HUDEP-2 (cell line): ENCODE data around the gene NAP1L4.
"Not testable (repeated sequence)": the region's sequence is repeated elsewhere in the genome, so short reads cannot be mapped to it uniquely, and the experiment has no call there.

Experiments
- DNase-seq, 76 experiments: peaks; one replicate each; lab custom pipeline; 2025; ENCODE audit not compliant: unreplicated experiment in 76 of 76; lab: John Stamatoyannopoulos, UW

Gene NAP1L4

DNA sequence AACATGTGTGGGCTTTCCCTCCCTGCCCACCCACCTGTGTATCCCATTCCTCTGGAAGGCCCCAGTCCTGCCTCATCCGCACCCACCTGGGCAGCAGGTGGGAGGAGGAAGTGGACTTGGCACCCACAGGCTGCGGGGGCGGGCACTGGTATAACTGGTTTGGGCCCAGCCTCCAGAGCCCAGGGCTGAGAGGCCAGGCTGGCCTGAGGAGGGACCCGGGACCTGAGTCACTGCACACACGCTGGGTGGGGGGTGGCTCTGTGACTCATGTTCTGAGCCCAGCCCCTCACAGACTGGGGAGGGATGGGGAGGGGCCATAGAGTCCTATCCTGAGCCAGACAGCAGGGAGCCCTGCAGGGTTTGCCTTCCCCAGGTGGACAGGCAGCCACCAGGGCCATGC, 79.6 kb downstream of the NAP1L4 start:
- peak in 23 of 76 experiments; percentile 18 to 75 (median 38) for DNase-seq

DNA sequence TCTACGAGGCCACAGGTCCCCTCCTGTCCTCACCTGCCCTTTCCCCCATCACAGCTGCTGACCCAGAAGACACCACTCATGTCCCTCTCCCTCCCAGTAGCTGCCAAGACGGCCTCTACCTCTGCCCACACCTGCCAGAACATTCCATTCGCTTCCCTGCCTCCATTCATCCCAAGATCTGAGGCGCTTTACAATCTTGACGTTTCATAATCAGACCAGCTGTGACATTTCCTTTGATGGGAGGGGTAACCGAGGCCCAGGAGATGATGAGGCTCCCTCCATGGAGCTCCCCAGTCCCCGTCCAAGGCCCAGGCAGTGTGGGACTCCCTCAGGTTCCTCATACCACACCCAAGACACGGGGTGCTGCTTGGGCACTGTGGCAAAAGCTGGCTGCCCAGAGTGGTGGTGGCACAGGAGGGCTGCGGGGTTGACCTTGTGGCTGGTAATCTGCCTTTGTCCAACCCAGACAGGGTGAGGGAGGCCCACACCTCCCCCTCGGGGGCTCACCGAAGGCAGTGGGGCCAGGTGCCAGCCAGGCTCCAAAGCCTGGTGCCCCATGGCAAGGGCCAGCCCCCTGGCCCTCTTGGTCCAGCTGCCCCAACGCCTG, 80.2 kb downstream of the NAP1L4 start:
- no peak for DNase-seq

DNA sequence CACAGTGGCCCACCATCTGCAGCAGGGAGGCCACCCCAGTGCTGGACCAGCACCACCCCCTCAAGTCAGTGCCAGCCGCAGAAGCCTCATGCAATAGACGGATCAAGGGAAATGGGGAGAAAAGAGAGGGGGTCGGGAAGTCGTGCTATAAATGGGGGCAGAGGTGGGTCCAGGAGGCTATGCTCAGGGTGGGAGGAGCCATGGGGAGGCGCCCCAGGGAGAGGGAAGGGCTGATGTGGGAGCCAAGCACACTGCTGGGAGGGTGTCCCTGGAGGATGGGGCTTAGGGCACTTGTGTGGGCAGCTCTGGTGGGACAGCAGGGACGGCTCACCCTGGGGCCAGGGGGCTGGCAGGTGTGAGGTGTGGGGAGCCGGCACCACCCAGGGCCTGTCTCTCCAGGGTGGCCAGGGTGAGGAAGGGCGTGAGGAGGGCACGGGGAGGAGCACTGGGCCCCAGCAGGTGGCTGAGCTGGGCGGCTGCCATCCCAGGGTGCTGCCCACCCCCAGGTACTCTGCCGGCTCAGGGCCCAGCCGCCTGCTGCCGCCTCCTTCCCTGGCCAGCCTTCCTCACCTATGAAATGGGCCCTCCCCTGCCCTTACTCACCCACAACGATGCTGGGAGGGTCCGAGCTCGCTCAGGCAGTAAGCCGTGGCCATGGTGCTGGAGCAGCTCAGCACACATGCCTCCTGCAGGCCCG, 80.9 kb downstream of the NAP1L4 start:
- no peak for DNase-seq

DNA sequence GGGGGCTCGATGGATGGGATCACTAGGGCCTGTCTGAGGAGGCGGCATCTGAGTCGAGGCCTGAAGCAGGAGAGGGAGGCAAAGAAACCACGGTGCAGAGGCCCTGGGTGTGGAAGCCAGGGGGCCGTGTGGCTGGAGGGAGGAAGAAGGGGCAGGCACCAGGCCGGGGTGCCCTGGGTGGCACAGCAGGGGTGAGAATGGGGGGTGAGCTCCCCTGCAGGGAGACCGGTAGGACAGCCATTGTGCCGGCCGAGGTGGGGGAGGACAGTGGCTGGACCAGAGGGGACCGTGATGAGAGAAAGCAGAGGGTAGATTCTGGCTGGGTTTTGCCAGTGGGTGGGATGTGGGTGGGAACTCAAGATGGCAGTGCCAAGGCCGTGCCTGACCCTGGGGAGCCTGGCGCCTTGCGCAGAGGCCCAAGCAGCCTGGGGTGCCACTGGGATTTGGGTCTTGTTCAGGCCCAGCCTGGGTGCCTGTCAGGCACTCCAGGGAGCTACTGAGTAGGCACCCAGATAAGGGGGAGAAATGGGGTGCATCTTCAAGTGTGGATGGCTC, 81.7 kb downstream of the NAP1L4 start:
- no peak for DNase-seq

DNA sequence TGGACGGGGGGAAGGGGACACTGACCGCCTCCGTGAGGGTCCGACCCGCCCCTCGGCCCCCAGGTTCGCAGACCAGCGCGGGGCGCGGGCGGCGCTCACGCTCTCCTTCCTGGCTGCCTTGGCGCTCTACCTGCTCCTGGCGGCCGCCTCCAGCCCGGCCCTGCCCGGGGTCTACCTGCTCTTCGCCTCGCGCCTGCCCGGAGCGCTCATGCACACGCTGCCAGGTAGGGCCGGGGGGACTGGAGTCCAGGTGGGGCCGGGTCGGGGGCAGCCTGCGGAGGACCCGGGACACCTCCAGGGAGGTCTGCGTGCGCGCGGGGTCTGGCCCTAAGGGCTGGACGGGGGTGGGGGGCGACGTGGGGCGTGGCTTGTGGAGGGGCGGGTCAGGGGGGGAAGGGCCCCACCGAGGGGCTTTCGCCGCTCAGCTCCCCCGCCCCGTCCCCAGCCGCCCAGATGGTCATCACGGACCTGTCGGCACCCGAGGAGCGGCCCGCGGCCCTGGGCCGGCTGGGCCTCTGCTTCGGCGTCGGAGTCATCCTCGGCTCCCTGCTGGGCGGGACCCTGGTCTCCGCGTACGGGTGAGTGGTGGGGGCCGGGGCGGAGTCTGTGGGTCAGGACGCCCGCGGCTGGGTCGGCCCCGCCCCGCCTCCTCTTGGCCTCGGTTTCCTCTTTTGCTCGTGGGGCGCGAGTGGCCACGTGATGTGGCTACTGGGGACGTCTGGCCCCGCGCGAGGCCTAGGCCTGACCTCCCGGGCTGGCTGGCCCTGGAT, 82.8 kb downstream of the NAP1L4 start:
- DNase-seq = no peak

DNA sequence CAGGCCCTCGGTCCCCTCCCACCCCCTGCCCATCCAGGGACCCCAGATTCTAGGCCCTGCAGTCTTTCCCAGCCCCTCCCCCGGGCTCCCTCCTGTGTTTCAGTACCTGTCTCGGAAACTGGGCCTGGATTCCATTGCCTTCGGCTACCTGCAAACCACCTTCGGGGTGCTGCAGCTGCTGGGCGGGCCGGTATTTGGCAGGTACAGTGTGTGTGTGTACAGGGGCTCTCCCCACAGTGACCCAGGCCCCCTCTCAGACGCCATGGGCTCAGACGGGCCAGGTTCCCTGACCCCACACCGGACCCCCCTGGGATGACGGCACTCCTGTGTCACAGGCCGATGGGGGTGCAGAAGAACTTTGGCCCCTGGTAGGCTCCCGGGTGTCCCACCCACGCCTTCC, 84.0 kb downstream of the NAP1L4 start:
- no peak for DNase-seq

DNA sequence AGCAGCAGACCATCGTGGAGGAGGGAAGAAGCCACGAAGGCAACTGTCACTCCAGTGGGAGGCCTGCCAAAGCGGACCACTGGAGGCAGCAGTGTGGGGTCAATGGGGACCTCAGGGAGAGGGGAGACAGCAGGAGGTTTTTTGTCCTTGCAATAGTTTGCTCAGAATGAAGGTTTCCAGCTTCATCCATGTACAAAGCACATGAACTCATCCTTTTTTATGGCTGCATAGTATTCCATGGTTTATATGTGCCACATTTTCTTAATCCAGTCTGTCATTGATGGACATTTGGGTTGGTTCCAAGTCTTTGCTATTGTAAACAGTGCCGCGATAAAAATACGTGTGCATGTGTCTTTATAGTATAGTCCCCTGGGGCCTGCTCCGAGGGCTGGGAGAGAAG, 86.8 kb downstream of the NAP1L4 start:
- DNase-seq = not testable (repeated sequence)

DNA sequence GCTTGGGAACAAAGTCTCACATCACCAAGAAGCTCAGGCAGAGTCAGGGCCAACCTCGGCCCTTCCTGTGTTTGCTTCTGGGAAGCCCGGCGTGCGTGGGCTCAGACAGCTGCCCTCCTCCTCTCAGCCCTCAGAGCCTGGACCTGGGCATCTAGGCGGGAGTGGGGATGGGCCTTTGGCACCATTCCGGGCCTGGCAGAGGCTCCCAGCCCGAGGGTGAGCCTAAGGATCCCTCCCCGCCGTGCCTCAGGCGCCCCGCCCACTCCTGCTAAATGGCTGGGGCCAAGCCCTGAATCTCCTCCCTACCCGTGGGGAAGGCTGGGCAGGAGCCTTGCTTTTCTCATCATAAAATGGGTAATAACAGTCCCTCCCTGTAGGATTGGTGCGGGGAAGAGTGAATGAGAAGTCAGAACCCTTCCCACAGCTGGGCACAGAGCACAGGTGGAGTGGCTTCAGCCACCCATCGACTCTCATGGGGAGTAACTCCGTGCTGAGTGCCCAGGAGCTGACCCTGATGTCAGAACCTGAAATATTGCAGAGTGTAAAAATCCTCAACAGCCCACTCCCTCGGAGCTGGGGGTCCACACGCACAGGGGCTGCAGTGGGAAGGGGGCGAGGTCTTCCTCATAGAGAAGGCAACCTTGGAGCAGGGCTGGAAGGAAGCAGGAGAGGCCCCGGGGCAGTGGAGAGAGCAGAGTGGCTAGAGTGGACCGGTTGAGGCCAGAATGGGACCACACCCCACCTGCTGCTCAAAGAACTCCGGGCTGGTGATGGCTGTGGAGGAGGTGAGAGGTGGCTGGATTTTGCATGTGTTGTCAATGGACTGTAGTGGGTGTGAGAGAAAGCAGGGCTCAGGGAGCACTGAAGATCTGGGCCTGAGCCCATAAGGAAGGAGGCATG, 87.7 kb downstream of the NAP1L4 start:
- peak in 20 of 76 experiments; percentile 11 to 54 (median 23) for DNase-seq

DNA sequence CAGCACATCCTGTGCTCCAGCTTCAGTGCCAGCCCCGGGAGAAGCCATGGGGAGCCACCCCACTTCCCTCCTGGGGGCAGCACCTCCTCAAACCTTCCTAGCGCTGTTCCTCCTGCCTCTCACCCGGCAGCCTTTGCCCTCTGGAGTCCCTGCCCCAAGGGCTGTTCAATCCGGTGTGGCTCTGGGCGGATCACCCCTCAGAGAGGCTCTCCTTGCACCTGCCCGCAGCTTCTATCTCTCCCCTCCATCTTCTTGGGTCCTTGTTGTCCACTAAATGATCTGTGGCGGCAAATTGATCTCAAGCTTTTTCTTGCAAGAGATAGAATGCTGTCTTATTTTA, 88.5 kb downstream of the NAP1L4 start:
- DNase-seq = no peak

DNA sequence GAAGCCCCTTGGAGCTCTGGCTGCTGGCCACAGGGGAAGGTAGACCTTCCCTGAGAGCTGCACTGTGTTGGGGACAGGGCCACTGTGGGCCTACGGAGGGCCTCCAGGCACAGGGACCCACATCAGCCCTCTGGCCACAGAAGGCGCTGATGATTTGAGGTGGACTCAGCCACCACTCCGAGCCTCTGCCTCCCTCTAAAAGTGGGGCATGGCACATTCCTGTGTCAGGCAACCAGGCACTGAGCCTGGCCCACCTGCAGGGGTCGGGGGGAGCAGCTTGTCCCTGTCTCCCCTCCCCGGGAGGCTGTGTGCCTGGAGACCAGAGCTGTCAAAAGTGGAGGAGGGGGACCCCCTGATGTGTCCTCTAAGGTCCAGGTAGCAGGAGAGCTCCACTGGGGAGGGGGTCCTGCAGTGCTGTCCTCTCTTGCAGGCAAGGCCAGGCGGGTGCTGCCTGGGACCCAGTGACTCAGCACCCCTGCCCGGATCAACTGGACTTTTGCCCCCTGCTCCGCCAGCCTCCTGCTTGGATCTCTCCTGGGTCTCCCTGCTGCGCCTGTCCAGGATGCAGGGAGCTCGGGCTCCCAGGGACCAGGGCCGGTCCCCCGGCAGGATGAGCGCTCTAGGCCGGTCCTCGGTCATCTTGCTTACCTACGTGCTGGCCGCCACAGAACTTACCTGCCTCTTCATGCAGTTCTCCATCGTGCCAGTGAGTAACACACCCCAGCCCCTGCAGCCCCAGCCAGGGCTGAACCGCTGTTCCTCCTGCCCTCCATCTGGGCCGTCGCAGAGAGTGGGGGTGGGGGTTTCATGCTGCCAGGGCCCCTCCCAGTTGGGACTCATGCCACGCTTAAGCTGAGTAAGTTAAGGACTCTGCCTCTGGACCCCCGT, 89.1 kb downstream of the NAP1L4 start:
- DNase-seq = no peak

DNA sequence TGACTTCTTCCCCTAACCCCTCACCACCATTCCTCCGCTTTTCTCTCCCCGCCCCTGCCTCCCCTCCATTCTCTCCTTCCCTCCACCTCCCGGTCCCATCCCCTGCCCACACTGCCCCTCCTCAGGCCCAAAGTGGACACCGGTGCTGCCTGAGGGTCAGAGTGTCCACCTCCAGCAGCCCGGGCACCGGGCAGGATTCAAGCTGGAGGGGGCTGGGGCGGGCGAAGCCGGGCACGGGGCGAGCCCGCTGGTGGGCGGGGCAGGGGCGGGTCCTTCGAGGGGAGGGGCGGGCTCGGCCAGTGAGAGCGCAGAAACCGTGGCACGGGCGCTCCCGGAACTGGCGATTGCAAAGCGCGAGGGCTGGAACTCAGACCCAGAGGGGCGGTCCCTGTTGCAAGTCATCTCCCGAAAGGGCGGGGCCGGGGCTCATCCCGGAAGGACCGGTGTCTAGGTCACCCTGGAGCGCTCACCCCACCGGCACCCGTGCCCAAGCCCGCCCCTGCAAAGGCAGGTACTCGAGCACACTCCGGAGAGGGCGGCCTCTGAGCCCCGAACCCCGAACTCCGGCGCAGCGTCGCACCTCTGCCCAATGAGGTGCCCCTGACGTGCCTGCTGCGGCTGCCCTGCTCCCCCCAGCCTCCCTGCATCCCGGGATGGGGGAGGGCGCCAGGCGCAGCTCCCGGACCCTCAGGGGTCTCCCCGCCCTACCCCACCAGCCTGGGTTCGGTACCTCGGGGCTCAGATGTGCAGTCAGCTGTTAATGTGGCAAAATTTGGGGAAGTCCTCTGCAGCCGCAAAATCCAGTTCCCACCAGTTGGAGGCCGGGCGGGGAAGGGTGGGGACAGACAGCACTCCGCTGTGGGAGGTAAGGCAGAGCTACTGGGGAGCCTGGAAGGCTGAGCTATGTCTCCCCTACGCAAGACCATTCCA, 90.0 kb downstream of the NAP1L4 start:
- peak in 74 of 76 experiments; percentile 45 to 96 (median 91) for DNase-seq

DNA sequence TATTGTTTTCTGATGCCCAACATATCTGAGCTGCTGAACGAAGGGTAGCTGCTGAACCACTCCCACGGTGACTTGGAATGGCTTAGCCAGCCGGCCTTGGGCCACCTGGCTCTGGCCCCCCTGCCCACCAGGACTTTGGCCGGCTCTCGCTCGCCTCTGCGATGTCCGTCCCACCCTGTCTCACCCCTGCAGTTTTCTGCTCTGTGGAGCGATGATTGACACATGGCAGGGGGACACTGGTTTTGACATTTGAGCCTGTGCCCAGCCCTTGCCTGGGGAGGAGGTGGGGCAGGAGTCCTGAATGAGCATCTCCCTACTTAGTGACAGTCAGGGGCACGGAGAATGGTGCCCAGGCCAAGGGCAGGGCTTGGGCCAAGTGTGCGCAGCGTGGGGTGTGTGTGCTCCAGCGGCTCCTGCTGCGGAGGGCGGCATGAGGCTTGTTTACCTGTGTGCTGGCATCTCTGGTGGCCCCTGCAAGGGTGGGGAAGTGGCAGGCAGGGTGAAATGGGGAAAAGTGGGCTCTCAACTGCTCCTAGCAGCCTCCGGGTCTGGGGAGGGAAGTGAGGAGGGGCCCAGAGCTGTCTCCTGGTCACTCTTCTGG, 90.8 kb downstream of the NAP1L4 start:
- DNase-seq = no peak

DNA sequence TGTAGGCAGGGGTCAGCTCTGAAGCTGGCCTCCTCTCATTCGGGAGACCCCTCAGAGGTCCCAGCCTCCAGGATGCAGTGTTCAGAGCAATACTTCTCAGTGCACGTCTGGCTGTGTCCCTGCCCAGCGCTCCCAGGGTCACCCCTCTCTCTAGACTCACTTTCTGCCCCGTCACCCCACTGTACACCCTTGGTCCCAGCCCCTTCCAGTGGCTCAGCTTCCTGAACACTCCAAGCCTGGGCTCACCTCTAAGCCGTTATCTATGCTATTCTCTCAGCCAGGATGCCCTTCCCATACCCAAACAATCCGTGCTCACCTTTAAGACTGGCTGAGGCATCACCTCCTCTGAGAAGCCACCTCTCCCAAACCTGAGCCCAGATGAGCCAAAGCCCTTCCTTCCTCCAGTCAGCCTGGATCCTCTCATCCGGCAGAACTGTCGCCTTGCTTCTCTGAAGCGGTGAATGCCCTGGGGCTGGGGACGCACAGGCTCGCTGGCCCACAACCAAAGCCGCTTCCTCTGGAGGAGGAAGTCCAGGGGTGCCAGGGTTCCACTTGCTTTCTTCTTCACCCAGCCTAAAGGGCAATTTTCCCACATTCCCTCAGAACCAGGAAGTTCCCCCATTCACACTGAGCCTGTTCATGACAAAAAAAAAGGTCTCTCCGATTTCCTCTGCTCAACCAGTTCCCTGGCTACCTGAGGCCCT, 92.9 kb downstream of the NAP1L4 start:
- no peak for DNase-seq

DNA sequence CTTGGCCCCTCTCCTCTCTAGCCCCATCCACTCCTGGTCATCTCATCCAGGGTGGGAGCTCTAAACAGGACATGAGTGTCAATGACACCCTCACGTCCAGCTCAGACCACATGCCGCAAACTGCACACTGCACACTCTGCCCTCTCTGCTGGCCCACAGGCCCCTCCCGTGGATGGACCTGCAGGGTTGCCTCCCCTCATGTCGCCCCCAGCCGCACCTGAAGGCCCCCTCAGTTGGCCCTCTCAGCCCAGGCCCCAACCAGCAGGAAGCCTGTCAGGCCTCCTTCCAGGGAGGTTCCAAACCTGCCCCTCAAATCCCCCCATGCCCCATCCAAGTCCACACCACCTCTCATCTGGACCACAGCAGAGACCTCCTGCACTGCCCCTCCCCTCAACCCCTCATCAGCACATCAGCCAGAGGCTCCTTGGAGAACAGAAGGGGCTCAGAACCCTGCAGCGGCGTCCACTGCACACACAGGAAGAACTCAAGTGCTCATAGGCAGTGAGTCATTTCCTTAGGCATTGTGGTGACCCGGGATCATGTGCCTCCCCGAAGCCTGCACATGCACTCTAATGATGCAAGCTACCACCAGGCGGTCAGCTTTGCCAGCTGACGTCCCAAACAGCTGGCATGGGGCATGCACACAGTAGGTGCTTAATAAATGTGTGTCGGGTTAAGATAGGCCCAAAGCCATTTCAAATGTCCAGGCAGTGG, 93.6 kb downstream of the NAP1L4 start:
- DNase-seq = peak in 57 of 76 experiments; percentile 6 to 74 (median 38)

DNA sequence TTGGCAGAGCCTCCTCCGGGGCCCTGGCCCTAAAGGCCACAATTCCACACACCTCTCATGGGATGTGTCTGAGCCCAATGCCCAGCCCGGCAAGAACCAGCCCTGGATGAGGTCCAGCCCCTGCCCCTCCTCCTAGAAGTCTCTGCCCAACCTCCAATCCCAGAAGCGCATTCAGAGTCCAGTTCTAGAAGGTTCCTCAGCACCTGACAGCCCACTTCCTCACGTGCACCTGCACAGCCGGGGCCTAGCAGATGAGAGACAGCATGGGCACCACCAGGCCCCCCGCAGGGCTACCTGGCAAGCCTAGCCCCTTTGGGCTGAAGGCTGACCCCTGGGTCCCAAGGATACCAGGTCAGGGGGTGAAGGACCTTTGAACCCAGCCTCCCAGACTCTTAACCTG, 95.1 kb downstream of the NAP1L4 start:
- no peak for DNase-seq

DNA sequence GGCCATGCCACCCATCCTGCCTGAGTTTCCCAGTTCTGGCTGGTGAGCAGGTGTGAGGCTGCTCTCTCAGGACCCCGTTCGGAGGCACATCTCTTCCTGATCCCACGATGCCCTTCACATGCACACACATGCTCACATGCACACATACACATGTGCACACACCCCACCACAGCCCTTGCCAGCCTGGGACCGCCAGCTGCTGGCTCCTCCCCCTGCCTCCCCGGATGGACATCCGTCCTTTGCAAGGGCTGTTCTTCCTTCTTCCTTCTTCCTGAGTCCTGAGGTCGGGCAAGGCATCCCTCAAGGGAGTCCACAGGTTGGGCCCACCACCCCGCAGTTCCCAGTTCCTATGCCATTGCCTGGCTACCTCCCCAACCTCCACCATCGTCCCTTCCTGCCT, 96.1 kb downstream of the NAP1L4 start:
- DNase-seq = no peak
